Neural progenitor cell (in vitro differentiated cells): ENCODE results near the gene RFX6. TPM values are rescaled to one million over a fixed set of nuclear protein-coding genes. Genes with fewer than 3 reads are reported as not detected.

ENCODE experiments used
- DNase-seq: peaks from one replicate; pipeline ENCODE4 v3.0.0-alpha.2; 2016; ENCODE audit warnings: low spot score
- H2AFZ ChIP-seq: fragments of 200-600 bp; sonication (generic); replicated peaks from 2 replicates; pipeline ENCODE4 v1.6.1; 2016; ENCODE audit warnings: antibody characterized with exemption
- H3F3A ChIP-seq: fragments of 200-600 bp; sonication (generic); 2 replicates; pipeline ENCODE4 v1.6.1; 2016; ENCODE audit warnings: antibody characterized with exemption, low read depth
- H3K27ac ChIP-seq: fragments of 200-600 bp; sonication (generic); 2 replicates; pipeline ENCODE4 v1.5.1; 2016; ENCODE audit warnings: mild to moderate bottlenecking
- H3K27me3 ChIP-seq: fragments of 200-600 bp; sonication (generic); 2 replicates; pipeline ENCODE4 v1.6.1; 2016; ENCODE audit warnings: mild to moderate bottlenecking, moderate library complexity
- H3K36me3 ChIP-seq: fragments of 200-600 bp; sonication (generic); 2 replicates; pipeline ENCODE4 v1.5.1; 2016
- H3K4me1 ChIP-seq: fragments of 200-600 bp; sonication (generic); 2 replicates; pipeline ENCODE4 v1.6.1; 2016; ENCODE audit warnings: mixed run types
- H3K4me2 ChIP-seq: fragments of 200-600 bp; sonication (generic); 2 replicates; pipeline ENCODE4 v1.6.1; 2016
- H3K4me3 ChIP-seq: fragments of 200-600 bp; sonication (generic); 2 replicates; pipeline ENCODE4 v1.5.1; 2016
- H3K79me2 ChIP-seq: fragments of 200-600 bp; sonication (generic); 2 replicates; pipeline ENCODE4 v1.6.1; 2016; ENCODE audit warnings: low read depth
- H3K9ac ChIP-seq: fragments of 200-600 bp; sonication (generic); 2 replicates; pipeline ENCODE4 v1.6.1; 2016
- H3K9me3 ChIP-seq: fragments of 200-600 bp; sonication (generic); 2 replicates; pipeline ENCODE4 v1.5.1; 2016; ENCODE audit warnings: low read depth
- H4K20me1 ChIP-seq: fragments of 200-600 bp; sonication (generic); 2 replicates; pipeline ENCODE4 v1.6.1; 2016; ENCODE audit warnings: low read depth
- H3K27ac Mint-ChIP-seq: 3 replicates; pipeline ENCODE4 v1.8.0; 2021; ENCODE audit warnings: mixed read lengths
- H3K27me3 Mint-ChIP-seq: 2 replicates; pipeline ENCODE4 v1.8.0; 2022; ENCODE audit warnings: low read depth, mild to moderate bottlenecking, inconsistent platforms, moderate library complexity, mixed read lengths; ENCODE audit not compliant: insufficient read depth
- H3K36me3 Mint-ChIP-seq: 3 replicates; pipeline ENCODE4 v1.8.0; 2021; ENCODE audit warnings: mixed read lengths
- H3K4me1 Mint-ChIP-seq: 3 replicates; pipeline ENCODE4 v1.8.0; 2021; ENCODE audit warnings: mixed read lengths
- H3K4me3 Mint-ChIP-seq: 3 replicates; pipeline ENCODE4 v1.8.0; 2021; ENCODE audit warnings: mild to moderate bottlenecking, moderate library complexity, mixed read lengths
- H3K9me3 Mint-ChIP-seq: 3 replicates; pipeline ENCODE4 v1.8.0; 2020; ENCODE audit warnings: mixed read lengths
- CTCF ChIP-seq: fragments of 200-600 bp; sonication (generic); IDR thresholded peaks from 2 replicates; pipeline ENCODE4 v1.5.1; 2017; ENCODE audit warnings: antibody characterized with exemption, mild to moderate bottlenecking
- EZH2 ChIP-seq: fragments of 200-600 bp; sonication (generic); IDR thresholded peaks from 2 replicates; pipeline ENCODE4 v1.6.1; 2017; ENCODE audit warnings: antibody characterized with exemption, mild to moderate bottlenecking, moderate library complexity
- EZH2phosphoT487 ChIP-seq: fragments of 200-600 bp; sonication (generic); IDR thresholded peaks from 2 replicates; pipeline ENCODE4 v1.6.1; 2017; ENCODE audit warnings: antibody characterized with exemption
- total RNA-seq: library from RNA; depleted of rRNA; stranded (reverse); fragments of >200 nt; gene quantifications from 2 replicates; pipeline ENCODE4 v1.2.3, GENCODE V29; 2015; ENCODE audit warnings: low replicate concordance

Gene RFX6
- total RNA-seq, 1 donor from 2014 or later = not detected

GRCh38 chr6:116836606-116837342, 40.3 kb upstream of the RFX6 start:
- no peak for DNase-seq
- Histone ChIP-seq H3K36me3 (no peaks in the 10 kb centered on the region), H3K79me2 (no peaks in the 10 kb centered on the region), H3F3A (no peaks in the 10 kb centered on the region), H4K20me1 (no peaks in the 10 kb centered on the region), H3K9me3 (no peaks in the 10 kb centered on the region), H3K27me3 (no peaks in the 10 kb centered on the region), H3K4me2 (no peak overlapping the region), H3K4me1 (no peaks in the 10 kb centered on the region), H3K27ac (no peak overlapping the region), H3K4me3 (no peak overlapping the region), H3K9ac (no peak overlapping the region), H2AFZ (no peak overlapping the region)
- Mint-ChIP-seq H3K9me3 (no peaks in the 10 kb centered on the region), H3K27me3 (peaks cover 2% of the 10 kb centered on the region), H3K36me3 (no peaks in the 10 kb centered on the region), H3K4me3 (no peak overlapping the region), H3K4me1 (peaks cover 2% of the 10 kb centered on the region), H3K27ac (no peak overlapping the region)
- TF ChIP-seq EZH2 = no peak

GRCh38 chr6:116840091-116840490, 37.0 kb upstream of the RFX6 start:
- H3K27ac ChIP-seq = no peak overlapping the region
- no peak overlapping the region for H3K4me3 ChIP-seq
- Mint-ChIP-seq H3K27ac (no peak overlapping the region), H3K9me3 (no peaks in the 10 kb centered on the region), H3K27me3 (peaks cover 2% of the 10 kb centered on the region), H3K4me3 (no peak overlapping the region), H3K4me1 (no peaks in the 10 kb centered on the region), H3K36me3 (no peaks in the 10 kb centered on the region)
- H3K4me1 ChIP-seq = no peaks in the 10 kb centered on the region
- no peak overlapping the region for H3K4me2 ChIP-seq
- no peak overlapping the region for H2AFZ ChIP-seq
- H3K36me3 ChIP-seq = no peaks in the 10 kb centered on the region
- H3K9ac ChIP-seq = no peak overlapping the region
- no peaks in the 10 kb centered on the region for H3K79me2 ChIP-seq
- no peak for DNase-seq
- TF ChIP-seq CTCF = no peak
- no peak for TF ChIP-seq EZH2
- TF ChIP-seq EZH2phosphoT487 = no peak
- no peaks in the 10 kb centered on the region for H3K27me3 ChIP-seq
- H3F3A ChIP-seq = no peaks in the 10 kb centered on the region
- H4K20me1 ChIP-seq = no peaks in the 10 kb centered on the region
- no peaks in the 10 kb centered on the region for H3K9me3 ChIP-seq

GRCh38 chr6:116842459-116842858, 34.6 kb upstream of the RFX6 start:
- Mint-ChIP-seq H3K27ac (no peak overlapping the region), H3K4me1 (no peaks in the 10 kb centered on the region), H3K36me3 (no peaks in the 10 kb centered on the region), H3K27me3 (peaks cover 3% of the 10 kb centered on the region), H3K9me3 (no peaks in the 10 kb centered on the region), H3K4me3 (no peak overlapping the region)
- H3K27ac ChIP-seq = no peak overlapping the region
- H3F3A ChIP-seq = no peaks in the 10 kb centered on the region
- H3K4me1 ChIP-seq = no peaks in the 10 kb centered on the region
- TF ChIP-seq EZH2 (no peak), EZH2phosphoT487 (no peak), CTCF (no peak)
- no peak overlapping the region for H3K4me2 ChIP-seq
- DNase-seq = no peak
- H3K36me3 ChIP-seq = no peaks in the 10 kb centered on the region
- H3K9ac ChIP-seq = no peak overlapping the region
- no peaks in the 10 kb centered on the region for H4K20me1 ChIP-seq
- no peak overlapping the region for H3K4me3 ChIP-seq
- H3K27me3 ChIP-seq = no peaks in the 10 kb centered on the region
- H2AFZ ChIP-seq = no peak overlapping the region
- no peaks in the 10 kb centered on the region for H3K9me3 ChIP-seq
- H3K79me2 ChIP-seq = no peaks in the 10 kb centered on the region

GRCh38 chr6:116847227-116847626, 29.8 kb upstream of the RFX6 start:
- no peak overlapping the region for H3K27ac ChIP-seq
- Mint-ChIP-seq H3K36me3 (no peaks in the 10 kb centered on the region), H3K4me3 (no peak overlapping the region), H3K9me3 (no peaks in the 10 kb centered on the region), H3K27ac (no peak overlapping the region), H3K4me1 (no peaks in the 10 kb centered on the region), H3K27me3 (peaks cover 3% of the 10 kb centered on the region)
- no peaks in the 10 kb centered on the region for H3K27me3 ChIP-seq
- H3K4me1 ChIP-seq = no peaks in the 10 kb centered on the region
- H3K4me3 ChIP-seq = no peak overlapping the region
- no peak overlapping the region for H3K9ac ChIP-seq
- DNase-seq = no peak
- H3K4me2 ChIP-seq = no peak overlapping the region
- H3K79me2 ChIP-seq = no peaks in the 10 kb centered on the region
- no peaks in the 10 kb centered on the region for H3F3A ChIP-seq
- H3K36me3 ChIP-seq = no peaks in the 10 kb centered on the region
- H4K20me1 ChIP-seq = no peaks in the 10 kb centered on the region
- H2AFZ ChIP-seq = no peak overlapping the region
- peak; percentile 25 for TF ChIP-seq CTCF
- TF ChIP-seq EZH2 = no peak
- no peaks in the 10 kb centered on the region for H3K9me3 ChIP-seq
